IMR-90 (cell line): ENCODE data around the gene PHB1. TPM values are rescaled to one million over a fixed set of nuclear protein-coding genes. Genes with fewer than 3 reads are reported as not detected.

Source experiments
- ATAC-seq: fragments of 200-7000 bp; cut with Tn5 transposase; 2 replicates; pipeline ENCODE4 v1.9.1; 2020; ENCODE audit warnings: low read depth, mild to moderate bottlenecking, moderate library complexity
- BruUV-seq: library from RNA; stranded (reverse); fragments of 400-500 nt; replicated peaks from 2 replicates; lab custom pipeline; 2021; lab: Mats Ljungman, UMichigan
- CTCF ChIA-PET: fragments of 300-600 bp; formaldehyde crosslinking; extraction: SDS; loops from one replicate; lab custom pipeline; 2021; ENCODE audit warnings: antibody characterized with exemption; lab: Yijun Ruan, JAX
- POLR2A ChIA-PET: fragments of 300-600 bp; sonication (Branson Sonifier 250); formaldehyde crosslinking; loops from one replicate; lab custom pipeline; 2022; ENCODE audit warnings: antibody characterized with exemption; ENCODE audit not compliant: unreplicated experiment; lab: Charles Lee
- DNase-seq: peaks from one replicate; pipeline ENCODE4 v3.0.0; 2013
- H2AFZ ChIP-seq: replicated peaks from 2 replicates; pipeline ENCODE3; 2013; ENCODE audit warnings: low read length, mild to moderate bottlenecking; ENCODE audit not compliant: poor library complexity
- H2AK5ac ChIP-seq: 2 replicates; pipeline ENCODE4 v1.6.1; 2013; ENCODE audit warnings: low read depth, low read length, inconsistent platforms
- H2AK9ac ChIP-seq: replicated peaks from 2 replicates; pipeline ENCODE3; 2013; ENCODE audit warnings: mild to moderate bottlenecking, low read depth, low read length, moderate library complexity; ENCODE audit not compliant: poor library complexity
- H2BK120ac ChIP-seq: 2 replicates; pipeline ENCODE4 v1.6.1; 2013; ENCODE audit warnings: low read depth, low read length, inconsistent platforms
- H2BK15ac ChIP-seq: 3 replicates; pipeline ENCODE4 v1.6.1; 2013; ENCODE audit warnings: low read depth, low read length, inconsistent platforms
- H2BK20ac ChIP-seq: 2 replicates; pipeline ENCODE4 v1.6.1; 2013; ENCODE audit warnings: low read depth, mild to moderate bottlenecking, inconsistent platforms, low read length, moderate library complexity
- H2BK5ac ChIP-seq: 2 replicates; pipeline ENCODE4 v1.6.1; 2013; ENCODE audit warnings: mild to moderate bottlenecking, low read depth, low read length, inconsistent platforms; ENCODE audit not compliant: poor library complexity, severe bottlenecking
- H3K14ac ChIP-seq: replicated peaks from 2 replicates; pipeline ENCODE4 v1.6.1; 2013; ENCODE audit warnings: low read depth, low read length, inconsistent platforms
- H3K18ac ChIP-seq: 2 replicates; pipeline ENCODE4 v1.6.1; 2013; ENCODE audit warnings: low read depth, low read length, control low read depth
- H3K23ac ChIP-seq: 2 replicates; pipeline ENCODE4 v1.6.1; 2013; ENCODE audit warnings: low read depth, low read length, inconsistent platforms
- H3K27ac ChIP-seq: 2 replicates; pipeline ENCODE4 v1.5.1; 2013; ENCODE audit warnings: mild to moderate bottlenecking, control low read depth, low read length; ENCODE audit not compliant: insufficient read depth
- H3K27me3 ChIP-seq: 2 replicates; pipeline ENCODE4 v1.6.1; 2013; ENCODE audit warnings: low read length; ENCODE audit not compliant: control insufficient read depth, insufficient read depth
- H3K36me3 ChIP-seq: 2 replicates; pipeline ENCODE4 v1.6.1; 2013; ENCODE audit warnings: low read length, mixed read lengths; ENCODE audit not compliant: control insufficient read depth, insufficient read depth
- H3K4ac ChIP-seq: 2 replicates; pipeline ENCODE4 v1.6.1; 2013; ENCODE audit warnings: low read depth, low read length, inconsistent platforms
- H3K4me1 ChIP-seq: 2 replicates; pipeline ENCODE4 v1.6.1; 2013; ENCODE audit warnings: low read length, mixed read lengths; ENCODE audit not compliant: control insufficient read depth, insufficient read depth
- H3K4me2 ChIP-seq: 2 replicates; pipeline ENCODE4 v1.6.1; 2013; ENCODE audit warnings: low read depth, mild to moderate bottlenecking, control low read depth, low read length, moderate library complexity
- H3K4me3 ChIP-seq: 2 replicates; pipeline ENCODE4 v1.5.1; 2013; ENCODE audit warnings: low read depth, mild to moderate bottlenecking, control low read depth, low read length, moderate library complexity; ENCODE audit not compliant: insufficient read depth
- H3K56ac ChIP-seq: 2 replicates; pipeline ENCODE4 v1.6.1; 2013; ENCODE audit warnings: low read length, inconsistent platforms; ENCODE audit not compliant: insufficient read depth; ENCODE audit errors: extremely low read depth
- H3K79me1 ChIP-seq, 2 experiments: 2 replicates each; pipeline ENCODE4 v1.6.1; 2013; ENCODE audit warnings: low read length in 2 of 2, inconsistent platforms in 1 of 2, low read depth in 1 of 2
- H3K9ac ChIP-seq: 2 replicates; pipeline ENCODE4 v1.6.1; 2013; ENCODE audit warnings: low read depth, low read length, control low read depth
- H3K9me1 ChIP-seq: 2 replicates; pipeline ENCODE4 v1.6.1; 2013; ENCODE audit warnings: low read length, inconsistent platforms; ENCODE audit not compliant: insufficient read depth
- H3K9me3 ChIP-seq: 2 replicates; pipeline ENCODE4 v1.6.1; 2013; ENCODE audit warnings: low read length; ENCODE audit not compliant: control insufficient read depth, insufficient read depth
- H4K20me1 ChIP-seq: 2 replicates; pipeline ENCODE4 v1.6.1; 2013; ENCODE audit warnings: low read length, inconsistent platforms; ENCODE audit not compliant: insufficient read depth
- H4K5ac ChIP-seq: 2 replicates; pipeline ENCODE4 v1.6.1; 2013; ENCODE audit warnings: mild to moderate bottlenecking, low read depth, low read length, control low read depth
- H4K8ac ChIP-seq, 2 experiments: 2 replicates each; pipeline ENCODE4 v1.6.1; 2013; ENCODE audit warnings: low read depth in 2 of 2, low read length in 2 of 2, control low read depth in 1 of 2, inconsistent platforms in 1 of 2
- H4K91ac ChIP-seq: 2 replicates; pipeline ENCODE4 v1.6.1; 2013; ENCODE audit warnings: low read depth, low read length, inconsistent platforms; ENCODE audit not compliant: insufficient read depth
- FOS ChIP-seq: fragments of 150-350 bp; IDR thresholded peaks from 2 replicates; pipeline ENCODE4 v1.6.1; 2016; ENCODE audit warnings: low read depth, low read length
- WGBS, 2 experiments: methylation state at CpG; one replicate each; pipeline versions ENCODE4 v1.1.5 to v1.1.7; 2013; ENCODE audit warnings: missing lambda C conversion rate in 2 of 2; ENCODE audit not compliant: insufficient read length in 1 of 2; ENCODE audit errors: extremely low coverage in 2 of 2; 5-methylcytosine and 5-hydroxymethylcytosine counted together
- dilution Hi-C: fragments of 300-500 bp; cut with HindIII; formaldehyde crosslinking; loops from one replicate; pipeline ENCODE4 v1.14.3; 2018; ENCODE audit warnings: low sequenced_read_pairs; ENCODE audit not compliant: unreplicated experiment
- in situ Hi-C: fragments of 300-500 bp; cut with MboI; formaldehyde crosslinking; loops from 3 replicates; pipeline ENCODE4 v1.14.3; 2019; ENCODE audit warnings: low sequenced_read_pairs, inconsistent platforms, mixed read lengths
- intact Hi-C: fragments of 100-400 bp; cut with micrococcal nuclease; formaldehyde crosslinking; loops from 2 replicates; pipeline ENCODE4 v1.10.0; 2022
- polyA plus RNA-seq, 3 experiments: library from polyadenylated mRNA; depleted of rRNA; stranded (reverse); fragments of >200 nt; gene quantifications; 2 replicates each; pipeline ENCODE4 v1.2.3, GENCODE V29; 2012; ENCODE audit warnings: low replicate concordance in 1 of 3
- total RNA-seq: library from RNA; depleted of rRNA; stranded (reverse); fragments of >200 nt; gene quantifications from 2 replicates; pipeline ENCODE4 v1.2.3, GENCODE V29; 2012

PHB1 gene
- total and polyA plus RNA-seq, 2 of the 4 experiments (the other 2 are of a cell fraction), result 283 to 294 TPM

GRCh38 chr17:49406421-49407061 lies 8.1 kb downstream of the PHB1 start:
- no peak overlapping the region for H3K27ac ChIP-seq
- intact Hi-C loops, result no loop called here
- no peak overlapping the region for H2BK5ac ChIP-seq
- no peak overlapping the region for H3K4ac ChIP-seq
- dilution Hi-C loops, result no loop called here
- H2AK5ac ChIP-seq, result no peak overlapping the region
- H4K8ac ChIP-seq, result no peak overlapping the region
- H3K9me1 ChIP-seq, result no peaks in the 10 kb centered on the region; the same call in 1 of the 2 replicates
- no peak overlapping the region for H4K91ac ChIP-seq
- no TSS peak for BruUV-seq
- H3K56ac ChIP-seq, result no peak overlapping the region
- no peak overlapping the region for H3K4me3 ChIP-seq
- H3K9ac ChIP-seq, result no peak overlapping the region
- H3K79me1 ChIP-seq, result no peaks in the 10 kb centered on the region
- no peak overlapping the region for H3K23ac ChIP-seq
- H2BK15ac ChIP-seq, result no peak overlapping the region
- TF ChIP-seq FOS, result no peak
- no peak overlapping the region for H3K18ac ChIP-seq
- no peak overlapping the region for H2BK120ac ChIP-seq
- DNase-seq, result no peak
- 92% methylated on average over 2 of the region's 9 CpGs; no CpG with 5 or more reads in 1 of the 2 experiments for WGBS, 2 experiments
- 0 out of 2 replicates have a peak, but pooled peaks cover 4% of the 10 kb centered on the region for H4K20me1 ChIP-seq
- in situ Hi-C loops, result no loop called here
- no peak overlapping the region for H3K4me2 ChIP-seq
- H2AFZ ChIP-seq, result no peak overlapping the region
- H3K4me1 ChIP-seq, result no peaks in the 10 kb centered on the region
- no peaks in the 10 kb centered on the region for H3K9me3 ChIP-seq
- H3K14ac ChIP-seq, result no peak overlapping the region
- ATAC-seq, result no peak
- H2AK9ac ChIP-seq, result no peak overlapping the region
- no peaks in the 10 kb centered on the region for H3K27me3 ChIP-seq
- no peak overlapping the region for H4K5ac ChIP-seq
- peaks cover 58% of the 10 kb centered on the region for H3K36me3 ChIP-seq
- POLR2A ChIA-PET, result no interaction called here
- H2BK20ac ChIP-seq, result no peak overlapping the region
- CTCF ChIA-PET, result no interaction called here
